Measurements from ENCODE around the gene HBP1.
"Not testable (repeated sequence)": the region's sequence is repeated elsewhere in the genome, so short reads cannot be mapped to it uniquely, and the experiment has no call there.

HBP1 gene

DNA sequence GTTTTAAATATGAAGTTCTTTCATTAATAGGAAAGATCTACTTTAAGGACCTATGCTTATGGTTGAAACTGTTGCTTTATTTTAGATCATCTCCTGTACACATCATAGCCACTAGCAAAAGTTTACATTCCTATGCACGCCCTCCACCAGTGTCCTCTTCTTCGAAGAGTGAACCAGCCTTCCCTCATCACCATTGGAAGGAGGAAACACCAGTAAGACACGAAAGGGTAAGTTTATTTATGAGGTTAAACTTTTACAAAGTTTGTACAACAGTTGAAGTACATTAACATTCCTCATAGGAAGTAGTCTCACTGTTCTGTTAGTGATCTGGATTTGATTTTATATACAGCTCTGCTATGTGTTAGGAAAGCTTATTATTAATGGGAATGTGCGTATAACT, 16.9 kb downstream of the HBP1 start:
- no peak for DNase-seq (ENCODE audit: low read depth)

DNA sequence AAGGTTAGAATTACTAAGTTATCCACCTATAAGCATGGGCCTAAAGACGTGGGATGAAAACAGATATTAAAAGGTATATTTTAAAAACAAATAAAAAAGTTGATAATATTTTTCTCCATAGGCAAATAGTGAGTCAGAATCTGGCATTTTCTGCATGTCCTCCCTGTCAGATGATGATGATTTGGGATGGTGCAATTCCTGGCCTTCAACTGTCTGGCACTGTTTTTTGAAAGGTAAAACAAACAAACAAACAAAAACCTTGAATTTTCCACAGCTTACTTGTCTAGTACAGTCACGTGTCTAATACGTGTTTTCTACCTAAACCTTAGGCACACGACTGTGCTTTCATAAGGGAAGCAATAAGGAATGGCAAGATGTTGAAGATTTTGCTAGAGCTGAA, 17.4 kb downstream of the HBP1 start:
- no peak for DNase-seq (ENCODE audit: low read depth)

DNA sequence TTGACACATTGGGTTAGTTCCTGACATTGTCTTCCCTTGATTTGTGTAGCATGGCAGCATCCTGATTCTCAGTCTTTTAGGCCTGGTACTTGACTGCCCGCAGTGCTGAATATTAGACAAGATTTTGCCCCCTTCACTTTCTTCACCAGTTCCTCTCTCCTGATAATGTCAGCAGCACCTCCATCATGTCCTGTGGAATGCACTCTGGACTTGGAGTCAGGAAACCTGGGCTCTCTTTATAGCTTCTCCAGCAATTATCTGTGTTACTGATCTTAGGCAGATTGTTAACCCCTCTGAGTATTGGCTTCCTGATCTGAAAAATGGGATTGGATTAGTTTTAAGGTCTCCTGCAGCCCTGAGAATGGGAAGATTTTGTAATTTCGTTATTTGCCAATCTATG, 19.0 kb downstream of the HBP1 start:
- DNase-seq (ENCODE audit: low read depth) = no peak

DNA sequence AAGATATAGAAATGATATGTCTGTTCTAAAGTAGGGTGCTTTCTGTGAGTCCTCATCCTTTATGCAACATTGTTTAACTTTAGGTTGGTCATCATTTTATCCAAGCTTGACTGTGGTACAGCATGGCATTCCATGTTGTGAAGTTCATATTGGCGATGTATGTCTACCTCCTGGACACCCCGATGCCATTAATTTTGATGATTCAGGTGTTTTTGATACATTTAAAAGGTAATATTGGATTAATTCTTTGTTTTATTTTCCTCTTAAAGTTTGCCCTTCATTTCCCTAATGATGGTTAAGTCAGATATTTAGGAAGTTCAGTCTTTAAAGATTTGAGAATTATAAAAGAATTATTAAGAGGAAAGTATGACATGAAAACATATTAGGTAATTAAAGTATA, 21.3 kb downstream of the HBP1 start:
- DNase-seq (ENCODE audit: low read depth) = no peak

DNA sequence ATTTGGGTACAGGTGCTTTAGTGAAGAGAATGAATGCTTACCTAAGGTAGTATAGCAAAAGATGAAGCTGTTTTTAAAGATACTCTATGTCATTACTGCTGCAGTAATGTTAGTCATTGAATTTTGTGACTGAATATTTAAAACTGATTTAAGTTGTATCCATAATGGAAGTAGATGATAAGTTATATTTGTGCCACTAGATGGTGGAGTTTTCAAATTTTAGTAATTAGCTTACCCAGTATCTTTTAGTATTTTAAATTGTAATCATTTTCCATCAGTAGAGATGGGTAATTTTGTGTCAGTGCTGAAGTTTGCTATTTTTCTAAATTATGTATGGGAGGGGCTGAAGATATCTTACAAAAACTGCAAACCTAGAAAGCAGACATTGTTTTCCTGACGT, 25.2 kb downstream of the HBP1 start:
- DNase-seq (ENCODE audit: low read depth) = no peak

DNA sequence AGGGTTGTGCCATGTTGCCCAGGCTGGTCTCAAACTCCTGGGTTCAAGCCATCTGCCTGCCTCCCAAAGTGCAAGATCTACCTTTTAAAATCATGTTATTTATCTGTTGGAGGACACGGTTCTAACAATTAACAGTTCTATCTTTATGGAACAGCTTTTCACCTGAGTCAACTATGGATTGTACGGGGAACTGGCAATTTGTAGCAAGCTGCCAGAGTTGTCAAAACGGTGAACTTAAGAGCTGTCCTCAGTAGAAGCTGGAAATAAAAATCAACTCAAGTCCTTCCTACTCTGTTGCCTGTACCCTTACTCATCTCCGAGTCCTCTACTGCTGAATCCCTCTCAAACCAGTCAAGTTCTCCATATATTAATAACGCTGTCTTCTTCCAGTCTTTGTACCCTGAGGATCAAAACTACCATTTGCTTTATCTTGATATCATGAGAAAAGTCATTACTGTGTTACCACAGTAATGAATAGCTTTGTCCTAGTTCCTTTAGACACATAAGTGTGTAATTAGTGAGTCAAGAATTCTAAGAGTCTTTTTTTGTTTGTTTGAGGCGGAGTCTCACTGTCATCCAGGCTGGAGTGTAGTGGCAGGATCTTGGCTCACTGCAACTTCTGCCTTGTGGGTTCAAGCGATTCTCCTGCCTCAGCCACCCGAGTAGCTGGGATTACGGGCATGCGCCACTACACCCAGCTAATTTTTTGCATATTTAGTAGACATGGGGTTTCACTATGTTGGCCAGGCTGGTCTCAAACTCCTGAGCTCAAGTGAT, 28.2 kb downstream of the HBP1 start:
- no peak for DNase-seq (ENCODE audit: low read depth)

DNA sequence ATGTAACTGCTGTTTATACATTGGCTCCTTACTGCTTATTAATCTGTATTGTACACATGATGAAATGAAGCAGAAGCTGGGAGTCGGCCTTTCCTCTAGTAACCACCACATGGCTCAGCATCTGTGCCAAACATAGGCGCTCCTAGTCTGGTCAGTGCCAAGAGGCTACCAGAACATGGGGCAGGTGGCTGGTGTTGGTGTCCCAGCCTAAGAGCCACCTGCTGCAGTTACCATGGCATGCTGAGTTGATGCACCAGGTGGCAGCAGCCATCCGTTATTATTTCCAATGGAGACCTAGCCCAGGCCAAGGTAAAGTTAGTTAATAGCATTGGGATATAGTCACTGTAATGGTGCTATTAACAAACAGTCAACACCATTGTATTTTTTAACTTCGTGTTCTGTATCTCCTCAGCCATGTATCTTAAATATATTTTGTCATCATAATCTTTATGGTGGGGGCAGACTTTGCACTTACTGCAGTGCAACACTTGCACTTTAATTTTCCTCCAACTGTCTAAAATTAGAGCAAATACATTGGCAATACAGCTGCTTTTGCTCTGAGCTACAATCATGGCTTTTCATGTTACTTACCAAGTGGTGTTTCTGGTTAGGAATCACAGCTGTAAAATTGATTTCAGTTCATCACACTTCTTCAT, 33.1 kb downstream of the HBP1 start:
- no peak for DNase-seq (ENCODE audit: low read depth)

DNA sequence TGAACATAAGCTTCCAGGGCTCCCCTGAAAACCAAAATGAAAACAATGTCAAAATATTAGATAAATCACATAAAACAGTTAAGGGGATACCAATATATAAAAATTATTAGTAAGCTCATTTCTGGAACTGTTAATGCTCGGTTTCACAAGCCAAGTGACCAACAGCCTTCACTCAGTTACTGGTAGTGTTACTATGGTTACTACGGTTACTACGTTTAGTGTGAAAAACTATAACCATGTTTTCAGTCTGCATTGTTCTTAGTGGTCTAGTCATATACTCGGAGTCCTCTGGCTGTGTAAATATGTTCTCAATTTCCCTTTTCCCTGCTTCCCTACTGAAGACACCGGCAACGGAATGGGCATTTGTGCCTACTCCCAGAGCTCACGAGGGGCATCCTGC, 34.8 kb downstream of the HBP1 start:
- no peak for DNase-seq (ENCODE audit: low read depth)

DNA sequence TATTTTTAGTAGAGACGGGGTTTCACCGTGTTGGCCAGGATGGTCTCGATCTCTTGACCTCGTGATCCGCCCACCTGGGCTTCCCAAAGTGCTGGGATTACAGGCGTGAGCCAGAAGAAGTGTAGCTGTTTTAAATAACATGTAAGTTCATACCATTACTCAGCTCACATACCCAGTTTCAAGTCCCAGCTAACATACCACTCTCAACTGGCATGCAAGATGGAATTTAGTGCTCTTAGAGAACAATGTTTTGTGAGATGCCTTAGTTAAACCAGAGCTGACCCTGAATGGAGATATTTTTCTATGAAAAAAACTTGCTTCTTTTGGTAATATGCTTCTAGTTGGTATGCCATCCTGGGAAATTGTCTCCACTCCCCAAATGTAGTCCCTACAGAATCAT, 37.3 kb downstream of the HBP1 start:
- no peak for DNase-seq (ENCODE audit: low read depth)

DNA sequence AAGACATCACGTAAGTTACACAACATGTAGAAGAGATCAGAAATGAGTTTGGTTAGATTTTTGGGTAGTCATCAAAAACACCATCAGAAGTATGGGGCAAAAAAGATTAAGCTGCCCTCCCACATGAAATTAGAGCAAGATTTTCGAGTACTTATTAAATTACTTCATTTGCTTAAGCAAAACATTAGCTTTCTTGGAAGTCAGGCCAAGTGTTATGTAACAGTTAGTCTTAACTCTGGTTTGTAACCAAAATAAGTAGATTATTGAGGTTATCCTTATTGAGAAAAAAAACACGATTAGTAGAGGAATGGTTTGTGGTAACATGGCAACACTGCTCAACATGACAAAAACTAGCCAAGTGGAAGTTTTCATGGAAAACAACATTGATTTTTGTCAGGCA, 37.9 kb downstream of the HBP1 start:
- no peak for DNase-seq (ENCODE audit: low read depth)

DNA sequence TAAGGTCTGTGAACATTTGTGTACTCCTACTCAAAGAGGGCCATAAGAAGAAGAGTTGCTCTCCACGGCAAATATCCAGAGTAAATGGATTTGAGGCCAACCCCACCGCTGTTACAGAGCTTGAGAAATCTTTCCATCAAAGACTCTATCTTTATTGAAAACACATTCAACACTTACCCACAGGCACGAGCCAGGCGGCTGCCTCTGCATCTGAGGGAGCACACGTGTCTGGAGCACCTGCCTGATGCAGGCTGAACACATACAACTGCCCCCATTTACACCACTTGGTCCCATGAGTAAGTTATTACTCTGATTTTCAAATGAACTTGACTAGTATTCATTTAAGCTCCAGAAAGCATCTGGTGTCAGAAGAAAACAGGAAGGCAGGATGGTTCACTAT, 38.7 kb downstream of the HBP1 start:
- no peak for DNase-seq (ENCODE audit: low read depth)

DNA sequence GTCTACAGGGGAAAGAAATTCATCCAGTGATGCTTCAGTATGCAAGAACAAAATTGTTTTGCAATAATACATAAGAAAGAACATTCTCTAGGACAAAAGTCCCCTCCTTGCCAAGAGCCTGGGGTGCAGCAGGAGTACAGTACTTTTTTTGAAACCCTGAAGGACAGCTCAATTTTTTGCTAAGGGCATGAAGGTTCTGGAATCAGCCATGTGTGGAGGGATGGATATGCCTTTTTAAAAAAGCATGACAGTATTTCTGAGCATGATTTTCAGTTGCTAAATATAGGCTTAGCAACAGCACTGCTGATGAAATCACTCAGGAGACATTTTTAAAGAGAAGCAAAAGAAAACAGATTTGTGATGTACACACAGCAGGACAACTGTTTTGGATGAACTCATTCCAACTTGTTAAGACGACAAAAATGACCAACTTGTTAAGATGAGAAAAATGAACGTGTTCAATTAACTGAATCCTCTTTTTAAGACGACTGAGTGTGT, 39.3 kb downstream of the HBP1 start:
- no peak for DNase-seq (ENCODE audit: low read depth)

DNA sequence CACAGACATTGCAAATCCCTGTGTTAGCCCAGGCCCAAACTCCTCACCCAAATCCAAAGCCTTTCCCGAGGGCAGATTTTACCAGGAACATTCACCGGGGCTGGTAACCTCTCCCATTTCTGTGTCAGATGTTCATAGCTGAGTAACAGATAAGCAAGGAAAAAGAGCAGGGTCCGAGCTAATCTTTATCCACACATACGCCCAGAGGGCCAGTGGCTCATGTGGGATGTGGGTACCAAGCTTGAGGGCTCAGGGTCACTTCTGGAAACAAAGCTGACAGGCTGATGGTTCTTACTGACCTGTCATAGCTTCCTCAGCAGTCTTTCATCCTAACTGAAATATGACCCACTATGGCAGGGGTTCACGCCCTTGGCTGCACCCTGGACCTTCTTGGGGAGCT, 39.8 kb downstream of the HBP1 start:
- DNase-seq (ENCODE audit: low read depth) = no peak

DNA sequence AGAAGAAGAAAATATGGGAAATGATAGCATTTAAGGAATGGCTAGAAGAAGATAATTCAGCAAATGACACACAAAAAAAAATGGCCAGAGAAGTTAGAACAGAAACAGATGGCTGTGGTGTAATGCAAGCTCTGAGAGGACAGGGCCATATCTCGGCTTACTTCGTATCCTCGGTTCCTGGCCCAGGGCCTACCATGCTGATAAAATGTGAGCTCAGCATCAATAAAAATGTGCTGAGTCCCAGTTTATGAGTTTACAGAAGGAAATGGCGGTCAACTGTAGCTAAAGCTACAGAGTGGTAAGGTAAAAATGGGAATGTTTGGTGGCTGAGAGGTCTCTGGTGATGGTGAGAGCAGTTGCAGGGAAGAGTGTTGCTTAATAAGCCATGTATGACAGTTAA, 40.8 kb downstream of the HBP1 start:
- DNase-seq (ENCODE audit: low read depth) = no peak

DNA sequence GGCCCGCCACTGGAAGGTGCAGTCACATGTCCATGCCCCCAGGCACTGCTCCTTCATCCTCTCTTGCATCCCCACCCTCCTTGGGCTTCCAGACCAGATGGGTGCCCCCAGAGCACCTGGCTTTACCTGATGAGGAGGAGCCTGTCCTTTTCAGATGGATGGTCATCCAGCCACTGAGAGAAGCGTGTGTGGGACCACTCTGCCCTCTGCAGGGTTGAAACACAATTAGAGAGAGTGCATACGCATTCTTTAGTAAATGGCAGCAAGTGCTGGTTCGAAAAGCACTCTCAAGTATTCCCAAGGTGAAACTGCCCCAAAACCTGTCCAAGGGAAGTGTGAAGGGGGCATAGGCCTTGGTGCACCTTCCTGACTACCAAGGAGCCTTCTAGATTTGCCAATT, 41.6 kb downstream of the HBP1 start:
- DNase-seq (ENCODE audit: low read depth) = no peak

DNA sequence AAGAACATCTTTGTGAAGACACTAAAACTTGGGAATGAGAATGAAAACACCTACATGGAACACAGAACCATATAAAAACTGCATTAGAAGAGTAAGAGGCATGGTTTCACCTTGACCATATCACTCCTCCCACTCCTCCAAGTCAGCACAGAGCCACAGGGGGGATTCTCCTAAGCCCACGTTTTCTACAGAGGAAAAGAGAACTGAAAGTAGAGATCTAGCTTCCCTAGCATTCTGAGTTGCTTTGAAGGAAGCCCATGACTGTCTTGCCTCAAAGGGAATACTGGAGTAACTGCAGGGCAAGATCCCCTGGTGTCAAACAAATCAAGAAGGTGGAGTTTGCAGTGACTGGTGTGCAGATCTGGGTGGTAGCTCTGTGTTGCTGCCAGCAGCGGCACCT, 43.9 kb downstream of the HBP1 start:
- no peak for DNase-seq (ENCODE audit: low read depth)

DNA sequence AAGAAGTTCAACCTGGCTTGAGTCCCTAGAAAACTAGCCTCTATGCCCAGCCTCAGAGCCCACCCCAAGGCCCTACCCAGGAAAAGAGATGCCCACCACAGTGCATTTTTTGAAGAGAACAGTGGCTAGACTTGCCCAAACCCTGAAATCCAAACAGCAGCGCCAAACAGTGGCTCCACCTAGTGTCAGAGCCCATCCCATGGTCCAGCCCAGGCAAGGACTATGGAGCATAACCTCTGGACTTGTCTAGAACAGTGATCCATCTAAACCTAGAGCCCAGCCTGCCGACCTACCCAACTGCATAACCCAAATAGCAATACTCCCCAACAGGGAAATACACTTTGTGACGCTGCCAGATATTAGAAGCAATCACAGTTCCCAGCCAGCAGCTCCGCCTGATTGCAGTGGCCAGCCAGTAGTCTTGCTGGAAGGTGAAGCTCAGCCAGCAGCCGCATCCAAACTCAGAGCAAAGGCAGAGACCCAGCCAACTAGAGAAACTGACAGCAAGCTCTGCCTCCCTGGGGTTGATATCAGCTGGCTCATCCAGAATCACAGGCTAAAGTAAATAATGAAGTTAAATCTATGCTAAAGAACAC, 44.5 kb downstream of the HBP1 start:
- no peak for DNase-seq (ENCODE audit: low read depth)

DNA sequence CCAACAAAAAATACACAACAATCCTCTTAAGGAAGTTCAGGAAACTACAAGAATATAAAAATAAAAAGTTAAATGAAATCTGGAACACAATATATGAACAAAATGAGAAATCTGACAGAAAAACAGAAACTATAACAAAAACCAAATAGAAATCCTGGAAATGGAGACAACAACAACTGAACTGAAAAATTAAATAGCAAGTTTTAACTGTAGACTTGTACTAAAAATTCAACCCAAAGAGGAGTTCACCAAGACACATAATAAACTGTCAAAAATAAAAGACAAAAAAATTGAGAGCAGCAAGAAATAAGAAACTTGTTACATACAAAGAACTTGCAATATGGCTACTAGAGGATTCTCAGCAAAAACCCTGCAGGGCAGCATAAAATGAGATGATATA, 45.1 kb downstream of the HBP1 start:
- no peak for DNase-seq (ENCODE audit: low read depth)

DNA sequence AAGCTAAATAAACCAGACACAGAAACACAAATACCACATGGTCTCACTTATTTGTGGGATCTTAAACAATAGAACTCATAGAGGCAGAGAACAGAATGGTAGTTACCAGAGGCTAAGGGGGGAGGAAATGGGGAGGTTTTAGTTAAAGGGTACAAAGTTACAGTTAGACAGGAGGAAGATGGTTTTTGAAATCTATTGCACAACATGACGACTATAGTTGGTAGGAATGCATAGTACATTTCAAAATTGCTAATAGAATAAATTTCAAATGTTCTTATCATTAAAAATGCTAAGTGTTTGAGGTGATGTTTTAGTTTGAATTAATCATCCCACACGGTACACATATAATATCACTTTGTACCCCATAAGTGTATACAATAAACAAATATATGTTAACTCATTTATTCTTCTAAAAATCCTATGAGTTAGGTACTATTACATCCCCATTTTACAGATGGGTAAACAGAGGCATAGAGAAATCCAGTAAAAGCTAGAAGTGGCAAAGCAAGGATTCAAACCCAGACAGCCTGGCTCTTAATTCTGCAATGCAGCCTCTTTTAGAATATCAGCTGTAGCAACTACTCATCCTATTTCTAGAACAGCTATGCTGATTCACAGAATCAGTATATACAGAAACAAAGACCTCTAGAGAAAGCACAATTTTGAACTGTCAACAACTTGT, 50.9 kb downstream of the HBP1 start:
- DNase-seq (ENCODE audit: low read depth) = no peak

DNA sequence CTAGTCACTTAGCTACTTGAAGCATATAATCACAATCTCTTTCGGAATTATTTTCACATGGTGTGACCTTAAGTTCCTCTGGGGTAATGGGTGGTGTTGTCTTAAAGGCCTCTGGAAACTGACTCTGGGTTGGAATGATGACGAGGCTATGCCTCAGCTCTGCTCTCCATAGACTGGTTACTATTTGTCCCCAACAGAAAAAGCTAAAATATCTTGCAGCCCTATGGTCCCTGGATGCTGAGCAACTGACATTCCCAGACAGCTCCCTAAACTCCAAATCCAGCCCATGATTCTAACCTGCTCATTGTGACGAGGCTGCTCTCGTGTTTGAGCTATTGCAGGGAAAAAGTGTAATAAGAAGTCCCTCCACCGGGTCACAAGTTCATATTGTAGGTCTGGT, 51.6 kb downstream of the HBP1 start:
- DNase-seq (ENCODE audit: low read depth) = no peak

DNA sequence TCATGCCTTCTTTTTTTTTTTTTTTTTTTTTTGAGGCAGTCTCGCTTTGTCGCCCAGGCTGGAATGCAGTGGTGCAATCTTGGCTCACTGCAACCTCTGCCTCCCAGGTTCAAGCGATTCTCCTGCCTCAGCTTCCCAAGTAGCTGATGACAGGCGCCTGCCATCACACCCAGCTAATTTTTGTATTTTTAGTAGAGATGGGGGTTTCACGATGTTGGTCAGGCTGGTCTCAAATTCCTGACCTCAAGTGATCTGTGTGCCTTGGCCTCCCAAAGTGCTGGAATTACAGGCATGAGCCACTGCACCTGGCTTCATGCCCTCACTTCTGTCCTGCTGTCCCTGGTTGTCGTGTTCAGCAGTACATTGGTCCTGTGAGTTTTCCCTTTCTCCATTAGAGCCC, 52.0 kb downstream of the HBP1 start:
- DNase-seq (ENCODE audit: low read depth) = not testable (repeated sequence)

DNA sequence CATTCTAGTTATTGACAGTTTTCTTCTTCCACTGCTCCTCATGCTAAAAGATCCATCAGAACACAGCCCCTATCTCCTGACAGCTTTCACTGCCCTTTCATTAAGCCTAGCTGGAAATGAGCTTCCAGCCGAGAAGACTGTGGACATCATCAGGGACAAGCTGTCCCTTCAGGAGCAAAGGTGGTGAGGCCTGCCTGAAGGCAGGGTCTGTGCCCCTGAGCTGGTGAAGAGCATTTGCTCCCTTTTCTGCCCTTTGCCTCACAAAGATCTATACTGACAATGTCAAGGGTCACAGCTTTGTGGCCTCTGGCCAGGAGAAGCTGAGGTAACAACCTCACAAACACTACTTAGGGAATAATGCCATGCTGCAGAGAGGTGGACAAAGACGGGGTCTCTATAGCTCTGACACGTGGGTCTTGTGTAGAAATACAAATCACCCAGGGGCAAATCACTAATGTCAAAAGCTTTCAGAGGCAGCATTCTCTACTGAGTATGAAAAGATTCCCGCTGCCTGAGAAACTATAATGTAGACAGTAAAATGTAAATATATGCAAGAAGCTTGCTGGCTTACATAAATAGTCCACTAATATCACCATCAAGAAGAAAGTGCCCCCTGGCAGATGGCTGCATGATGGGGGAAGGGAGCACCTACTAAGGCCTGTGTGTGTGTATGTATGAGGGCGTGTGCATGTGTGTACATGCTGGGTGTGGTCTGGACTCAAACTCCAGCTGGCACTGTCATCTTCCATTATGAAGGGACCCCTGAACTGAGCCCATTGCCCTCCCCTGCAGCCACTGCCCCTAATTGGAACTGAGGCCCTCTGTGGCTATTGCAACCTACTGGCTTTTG, 55.8 kb downstream of the HBP1 start:
- DNase-seq (ENCODE audit: low read depth) = no peak

Measured in stimulated activated CD8-positive, alpha-beta memory T cell treated with anti-CD3 and anti-CD28 coated beads, Interleukin-15, amount 100 ng/mL, for 24 hours (primary cell).